Ishikawa (cell line): ENCODE measurements around the gene SALL1.

ENCODE experiments used
- CEBPB ChIP-seq: IDR thresholded peaks from 2 replicates; pipeline ENCODE4 v1.6.1; 2012
- CREB1 ChIP-seq: IDR thresholded peaks from 2 replicates; pipeline ENCODE4 v1.6.1; 2012; ENCODE audit warnings: low read depth
- EGR1 ChIP-seq: IDR thresholded peaks from 2 replicates; pipeline ENCODE4 v1.6.1; 2012
- EP300 ChIP-seq: IDR thresholded peaks from 2 replicates; pipeline ENCODE4 v1.6.1; 2012; ENCODE audit warnings: borderline replicate concordance
- FOXM1 ChIP-seq: IDR thresholded peaks from 2 replicates; pipeline ENCODE4 v1.6.1; 2012; ENCODE audit warnings: low read depth, borderline replicate concordance
- NFIC ChIP-seq: IDR thresholded peaks from 2 replicates; pipeline ENCODE4 v1.6.1; 2012
- RAD21 ChIP-seq: IDR thresholded peaks from 2 replicates; pipeline ENCODE4 v1.6.1; 2012; ENCODE audit warnings: low read depth
- TAF1 ChIP-seq: IDR thresholded peaks from 2 replicates; pipeline ENCODE4 v1.6.1; 2012; ENCODE audit warnings: low read depth, mild to moderate bottlenecking
- TCF12 ChIP-seq: IDR thresholded peaks from 2 replicates; pipeline ENCODE4 v1.6.1; 2012; ENCODE audit warnings: low read depth
- TEAD4 ChIP-seq: IDR thresholded peaks from 2 replicates; pipeline ENCODE4 v1.6.1; 2012
- YY1 ChIP-seq: IDR thresholded peaks from 2 replicates; pipeline ENCODE4 v1.6.1; 2012; ENCODE audit warnings: low read depth
- ZBTB7A ChIP-seq: IDR thresholded peaks from 2 replicates; pipeline ENCODE4 v1.6.1; 2012; ENCODE audit warnings: low read depth
- TF ChIP-seq, protein P1 (sequence below): IDR thresholded peaks from 2 replicates; pipeline ENCODE4 v1.6.1; 2012
- TF ChIP-seq, protein P2 (sequence below): IDR thresholded peaks from 2 replicates; pipeline ENCODE4 v1.6.1; 2012
- TF ChIP-seq, protein P3 (sequence below): IDR thresholded peaks from 2 replicates; pipeline ENCODE4 v1.6.1; 2012; ENCODE audit warnings: low read depth, mild to moderate bottlenecking

Gene SALL1

DNA sequence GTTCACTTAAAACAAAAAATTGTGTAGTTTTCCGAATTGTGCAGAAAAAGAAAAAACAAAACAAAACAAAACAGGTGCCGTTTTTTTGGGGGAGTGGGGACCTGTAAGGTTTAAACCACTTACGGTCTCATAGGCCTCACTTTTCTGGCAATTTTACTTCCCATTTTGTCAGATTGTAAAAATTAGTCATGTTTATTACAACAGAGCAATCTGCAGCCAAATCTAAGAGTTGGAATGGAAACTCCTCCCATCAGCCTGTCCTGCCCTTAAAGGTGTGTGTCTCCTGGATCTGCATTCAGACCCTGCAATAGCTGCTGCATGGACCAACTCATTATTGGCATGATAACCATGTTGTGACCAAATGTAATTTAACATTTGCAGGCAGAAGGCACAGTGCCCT lies 8.2 kb upstream of the SALL1 start:
- TF ChIP-seq, protein P1, sequence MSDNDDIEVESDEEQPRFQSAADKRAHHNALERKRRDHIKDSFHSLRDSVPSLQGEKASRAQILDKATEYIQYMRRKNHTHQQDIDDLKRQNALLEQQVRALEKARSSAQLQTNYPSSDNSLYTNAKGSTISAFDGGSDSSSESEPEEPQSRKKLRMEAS = no peak
- no peak for TF ChIP-seq TCF12
- TF ChIP-seq TEAD4 = no peak
- TF ChIP-seq FOXM1 = no peak
- TF ChIP-seq EP300 = no peak
- TF ChIP-seq, protein P2, sequence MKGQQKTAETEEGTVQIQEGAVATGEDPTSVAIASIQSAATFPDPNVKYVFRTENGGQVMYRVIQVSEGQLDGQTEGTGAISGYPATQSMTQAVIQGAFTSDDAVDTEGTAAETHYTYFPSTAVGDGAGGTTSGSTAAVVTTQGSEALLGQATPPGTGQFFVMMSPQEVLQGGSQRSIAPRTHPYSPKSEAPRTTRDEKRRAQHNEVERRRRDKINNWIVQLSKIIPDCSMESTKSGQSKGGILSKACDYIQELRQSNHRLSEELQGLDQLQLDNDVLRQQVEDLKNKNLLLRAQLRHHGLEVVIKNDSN = no peak
- TF ChIP-seq RAD21 = no peak
- TF ChIP-seq EGR1 = no peak
- no peak for TF ChIP-seq CEBPB
- TF ChIP-seq, protein P3, sequence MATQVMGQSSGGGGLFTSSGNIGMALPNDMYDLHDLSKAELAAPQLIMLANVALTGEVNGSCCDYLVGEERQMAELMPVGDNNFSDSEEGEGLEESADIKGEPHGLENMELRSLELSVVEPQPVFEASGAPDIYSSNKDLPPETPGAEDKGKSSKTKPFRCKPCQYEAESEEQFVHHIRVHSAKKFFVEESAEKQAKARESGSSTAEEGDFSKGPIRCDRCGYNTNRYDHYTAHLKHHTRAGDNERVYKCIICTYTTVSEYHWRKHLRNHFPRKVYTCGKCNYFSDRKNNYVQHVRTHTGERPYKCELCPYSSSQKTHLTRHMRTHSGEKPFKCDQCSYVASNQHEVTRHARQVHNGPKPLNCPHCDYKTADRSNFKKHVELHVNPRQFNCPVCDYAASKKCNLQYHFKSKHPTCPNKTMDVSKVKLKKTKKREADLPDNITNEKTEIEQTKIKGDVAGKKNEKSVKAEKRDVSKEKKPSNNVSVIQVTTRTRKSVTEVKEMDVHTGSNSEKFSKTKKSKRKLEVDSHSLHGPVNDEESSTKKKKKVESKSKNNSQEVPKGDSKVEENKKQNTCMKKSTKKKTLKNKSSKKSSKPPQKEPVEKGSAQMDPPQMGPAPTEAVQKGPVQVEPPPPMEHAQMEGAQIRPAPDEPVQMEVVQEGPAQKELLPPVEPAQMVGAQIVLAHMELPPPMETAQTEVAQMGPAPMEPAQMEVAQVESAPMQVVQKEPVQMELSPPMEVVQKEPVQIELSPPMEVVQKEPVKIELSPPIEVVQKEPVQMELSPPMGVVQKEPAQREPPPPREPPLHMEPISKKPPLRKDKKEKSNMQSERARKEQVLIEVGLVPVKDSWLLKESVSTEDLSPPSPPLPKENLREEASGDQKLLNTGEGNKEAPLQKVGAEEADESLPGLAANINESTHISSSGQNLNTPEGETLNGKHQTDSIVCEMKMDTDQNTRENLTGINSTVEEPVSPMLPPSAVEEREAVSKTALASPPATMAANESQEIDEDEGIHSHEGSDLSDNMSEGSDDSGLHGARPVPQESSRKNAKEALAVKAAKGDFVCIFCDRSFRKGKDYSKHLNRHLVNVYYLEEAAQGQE = no peak
- TF ChIP-seq YY1 = no peak
- no peak for TF ChIP-seq ZBTB7A
- no peak for TF ChIP-seq TAF1
- TF ChIP-seq CREB1 = no peak

DNA sequence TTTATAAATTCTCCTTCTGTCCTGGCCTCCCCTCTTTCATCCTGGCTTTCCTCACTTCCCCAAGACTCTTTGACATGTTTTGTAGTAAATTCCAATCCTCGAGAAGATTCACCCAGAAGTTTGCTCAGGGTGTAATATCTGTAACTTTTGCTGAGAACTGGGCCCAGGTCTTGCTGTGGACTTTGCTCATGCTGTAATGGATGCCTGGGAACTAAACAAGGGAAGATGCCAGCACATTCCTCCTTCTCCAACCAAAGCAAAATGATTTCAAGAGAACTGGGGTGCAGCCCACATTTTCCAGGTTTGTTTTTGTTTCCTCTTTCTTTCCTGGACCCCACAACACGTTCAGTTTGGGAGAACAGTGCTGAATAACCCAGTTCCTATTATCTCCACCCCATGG lies 6.6 kb upstream of the SALL1 start:
- TF ChIP-seq EGR1 = no peak
- TF ChIP-seq CREB1 = no peak
- TF ChIP-seq ZBTB7A = no peak
- TF ChIP-seq, protein P2 = no peak
- TF ChIP-seq CEBPB = no peak
- TF ChIP-seq, protein P3 = no peak
- no peak for TF ChIP-seq YY1
- TF ChIP-seq TCF12 = no peak

DNA sequence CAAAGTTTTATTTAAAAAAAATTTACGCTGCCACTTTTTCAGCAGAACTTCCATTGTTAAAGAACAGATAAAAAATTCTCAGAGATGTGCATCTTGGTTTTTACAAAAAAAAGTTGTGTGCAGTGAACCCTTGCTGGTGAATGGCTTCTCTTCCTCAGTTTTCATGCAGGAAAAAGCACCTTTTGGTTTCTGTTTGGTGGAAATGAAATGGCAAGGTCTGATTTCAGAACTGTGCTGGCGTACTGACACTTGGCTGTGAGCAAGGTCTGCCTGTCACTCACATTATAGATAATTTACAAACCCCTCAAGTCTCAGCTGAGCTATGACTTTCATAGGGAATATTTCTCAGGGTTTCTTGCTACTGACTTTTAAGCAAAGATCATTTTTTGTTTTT lies 5.7 kb upstream of the SALL1 start:
- TF ChIP-seq, protein P2 = no peak
- TF ChIP-seq EP300 = no peak
- TF ChIP-seq TEAD4 = no peak
- TF ChIP-seq FOXM1 = no peak
- no peak for TF ChIP-seq EGR1
- TF ChIP-seq TAF1 = no peak
- TF ChIP-seq, protein P1 = no peak
- TF ChIP-seq CEBPB = no peak
- TF ChIP-seq TCF12 = no peak
- no peak for TF ChIP-seq ZBTB7A
- TF ChIP-seq NFIC = no peak
- TF ChIP-seq YY1 = no peak
- TF ChIP-seq CREB1 = no peak

DNA sequence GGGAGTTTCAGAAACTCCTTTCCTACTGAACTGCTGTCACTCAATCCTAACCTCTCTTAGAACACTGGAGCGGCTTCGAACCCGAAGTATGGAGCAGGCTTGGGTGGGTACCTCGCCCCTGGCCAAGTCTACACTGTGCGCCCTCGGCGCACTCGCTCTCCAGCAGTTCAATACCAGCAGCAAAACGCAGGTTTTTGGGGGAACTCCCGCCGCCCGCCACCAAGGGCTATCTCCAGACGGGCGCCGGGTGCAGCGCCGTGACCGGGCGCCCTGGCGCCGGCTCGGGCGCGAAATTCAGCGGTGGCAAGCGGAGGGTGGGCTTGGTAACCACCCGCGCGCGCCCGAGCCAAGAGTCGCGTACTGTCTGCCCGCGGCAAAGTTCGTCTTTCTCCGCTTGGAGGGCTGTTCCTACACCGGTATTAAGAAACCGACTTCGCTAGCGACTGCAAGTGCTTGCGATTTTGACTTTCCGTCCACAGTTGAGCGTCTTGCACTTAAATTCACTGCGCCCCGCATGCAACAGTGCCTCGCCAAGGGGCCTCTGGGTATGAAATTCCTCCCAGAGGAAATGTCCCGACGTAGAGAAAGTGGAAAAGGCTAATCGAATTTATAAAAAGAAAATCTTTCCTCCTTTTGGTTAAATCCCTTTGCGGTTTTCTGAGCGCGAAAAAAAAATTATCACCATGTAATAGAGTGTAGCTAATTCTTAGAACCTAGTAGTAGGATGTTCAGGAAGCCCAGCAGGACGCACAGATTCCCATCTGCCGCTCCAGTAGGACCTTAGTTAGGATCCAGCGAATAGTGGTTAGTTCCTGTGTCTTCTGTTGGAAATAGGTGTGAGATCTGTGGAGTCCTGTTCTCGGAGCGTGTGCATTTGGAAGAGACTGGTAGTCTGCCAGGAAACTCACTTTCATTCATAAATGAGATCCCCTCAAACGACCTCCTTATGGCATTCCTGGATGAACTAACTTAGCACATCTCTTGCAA lies 5.0 kb upstream of the SALL1 start:
- no peak for TF ChIP-seq CREB1
- no peak for TF ChIP-seq EGR1
- no peak for TF ChIP-seq TCF12
- TF ChIP-seq, protein P1 = no peak
- TF ChIP-seq NFIC = no peak
- TF ChIP-seq TEAD4 = no peak
- TF ChIP-seq, protein P2 = no peak
- TF ChIP-seq TAF1 = no peak
- TF ChIP-seq, protein P3 = no peak
- no peak for TF ChIP-seq YY1
- TF ChIP-seq CEBPB = no peak
- no peak for TF ChIP-seq ZBTB7A
- TF ChIP-seq FOXM1 = no peak
- TF ChIP-seq RAD21 = no peak
- TF ChIP-seq EP300 = no peak
